ELF-1 (cell line): ENCODE measurements around the gene ZNF740.
A peak's percentile ranks its signal among the peaks of the same experiment; 100 is the strongest.

Experiments used
- DNase-seq: peaks from one replicate; pipeline ENCODE4 v3.0.0-alpha.2; 2016; ENCODE audit warnings: low read depth, low spot score

The ZNF740 gene

GRCh38 chr12:53214221-53214620 lies 33.7 kb downstream of the ZNF740 start:
- DNase-seq = no peak

DNA sequence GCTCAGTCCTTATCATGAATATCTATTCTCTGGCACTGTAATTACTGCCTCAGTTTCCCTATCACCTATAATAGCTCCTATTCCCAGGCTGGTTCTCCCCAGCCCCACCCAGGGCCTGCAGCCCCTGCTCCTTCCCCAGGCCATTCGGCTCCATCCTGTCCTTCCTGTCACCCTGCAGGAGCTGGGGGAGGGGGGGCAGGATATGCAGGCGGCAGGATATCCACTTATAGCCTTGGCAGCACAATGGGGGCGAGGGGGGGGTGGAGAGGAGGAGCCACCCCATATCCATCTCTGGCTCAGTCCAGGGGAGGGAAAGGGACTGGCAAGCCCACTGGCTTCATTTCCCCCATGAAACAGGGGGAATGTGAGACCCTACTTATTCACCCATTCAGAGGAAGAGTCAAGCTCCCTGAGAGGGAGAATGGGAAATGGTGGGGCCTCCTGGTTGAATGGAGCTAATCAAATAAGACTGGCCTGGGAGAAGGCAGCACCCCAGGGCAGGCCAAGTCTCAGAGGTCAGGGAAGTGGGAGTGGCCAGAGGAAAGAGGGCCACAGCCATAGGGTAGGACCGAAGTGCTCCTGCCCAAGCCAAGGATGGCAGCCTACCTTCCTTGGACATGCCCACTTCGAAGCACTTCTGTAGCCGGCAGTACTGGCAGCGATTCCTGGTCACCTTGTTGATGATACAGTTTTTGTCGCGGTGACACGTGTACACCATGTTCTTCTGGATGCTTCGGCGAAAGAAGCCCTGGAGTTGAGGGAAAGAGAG lies 34.3 kb downstream of the ZNF740 start:
- DNase-seq = no peak

DNA sequence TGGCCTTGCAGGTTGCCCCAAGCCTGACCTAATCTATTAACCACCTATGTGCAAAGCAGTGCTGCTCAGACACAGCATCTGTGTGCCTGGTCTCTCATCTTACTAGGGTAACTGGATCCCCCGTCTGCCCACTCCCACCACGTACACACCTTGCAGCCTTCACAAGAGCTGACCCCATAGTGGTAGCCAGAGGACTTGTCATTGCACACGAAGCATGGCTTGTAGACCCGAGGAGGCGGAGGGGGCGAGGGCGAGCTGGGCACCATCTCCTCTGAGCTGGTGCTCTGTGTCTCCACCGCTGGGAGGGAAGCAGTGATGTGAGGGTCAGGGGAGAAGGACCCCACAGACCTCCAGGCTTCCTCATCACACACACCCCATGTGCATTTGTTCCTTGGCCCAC lies 35.0 kb downstream of the ZNF740 start:
- DNase-seq = no peak

GRCh38 chr12:53217051-53217930 lies 36.8 kb downstream of the ZNF740 start:
- peak; percentile 64 for DNase-seq

DNA sequence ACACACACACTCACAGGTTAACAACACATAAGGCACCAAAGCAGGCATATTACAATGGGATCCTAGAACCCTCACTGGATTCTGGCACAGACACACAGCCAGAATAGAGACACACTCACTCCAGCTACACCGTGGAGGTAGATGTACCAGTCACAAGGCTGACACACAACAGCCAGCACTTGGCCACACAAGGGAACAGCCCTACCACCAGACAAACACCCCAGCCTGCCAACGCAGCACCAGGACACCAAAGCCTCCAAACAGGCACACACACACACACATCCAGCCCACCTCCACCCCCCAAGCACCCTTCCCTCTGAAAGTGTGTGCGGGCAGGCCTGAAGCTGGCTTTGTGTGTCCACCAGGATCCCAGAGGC lies 37.4 kb downstream of the ZNF740 start:
- DNase-seq = no peak

GRCh38 chr12:53218551-53219291 lies 38.2 kb downstream of the ZNF740 start:
- no peak for DNase-seq

DNA sequence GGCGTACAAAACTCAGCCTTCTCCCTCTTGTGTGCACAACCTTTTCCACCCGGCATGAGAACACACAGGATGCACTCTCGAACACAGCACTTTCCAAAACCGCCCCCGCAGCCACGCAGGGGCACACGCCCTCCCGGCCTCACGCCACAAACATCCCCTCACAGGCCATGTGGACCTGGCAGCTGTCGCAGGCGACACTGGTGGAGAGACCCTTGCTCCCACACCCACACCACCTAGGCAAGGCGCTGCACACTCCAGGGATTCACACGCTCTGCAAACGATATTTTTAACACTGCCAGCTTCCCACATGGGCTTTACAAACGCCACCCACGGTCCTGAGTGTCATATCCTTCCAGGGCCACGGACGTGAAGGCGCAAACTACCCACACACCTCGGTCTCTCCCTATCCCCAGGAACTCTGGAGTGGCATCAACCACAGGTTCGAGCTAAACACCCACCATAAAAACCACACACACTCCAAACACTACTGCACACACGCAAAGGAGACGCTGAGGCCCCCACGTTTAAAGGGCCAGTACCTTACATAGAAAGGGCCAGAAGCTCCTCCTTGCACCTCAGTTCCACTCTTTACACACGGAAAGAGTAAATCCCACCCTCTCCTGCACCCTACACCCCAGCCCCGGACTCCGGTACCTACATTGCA lies 38.9 kb downstream of the ZNF740 start:
- DNase-seq = no peak

DNA sequence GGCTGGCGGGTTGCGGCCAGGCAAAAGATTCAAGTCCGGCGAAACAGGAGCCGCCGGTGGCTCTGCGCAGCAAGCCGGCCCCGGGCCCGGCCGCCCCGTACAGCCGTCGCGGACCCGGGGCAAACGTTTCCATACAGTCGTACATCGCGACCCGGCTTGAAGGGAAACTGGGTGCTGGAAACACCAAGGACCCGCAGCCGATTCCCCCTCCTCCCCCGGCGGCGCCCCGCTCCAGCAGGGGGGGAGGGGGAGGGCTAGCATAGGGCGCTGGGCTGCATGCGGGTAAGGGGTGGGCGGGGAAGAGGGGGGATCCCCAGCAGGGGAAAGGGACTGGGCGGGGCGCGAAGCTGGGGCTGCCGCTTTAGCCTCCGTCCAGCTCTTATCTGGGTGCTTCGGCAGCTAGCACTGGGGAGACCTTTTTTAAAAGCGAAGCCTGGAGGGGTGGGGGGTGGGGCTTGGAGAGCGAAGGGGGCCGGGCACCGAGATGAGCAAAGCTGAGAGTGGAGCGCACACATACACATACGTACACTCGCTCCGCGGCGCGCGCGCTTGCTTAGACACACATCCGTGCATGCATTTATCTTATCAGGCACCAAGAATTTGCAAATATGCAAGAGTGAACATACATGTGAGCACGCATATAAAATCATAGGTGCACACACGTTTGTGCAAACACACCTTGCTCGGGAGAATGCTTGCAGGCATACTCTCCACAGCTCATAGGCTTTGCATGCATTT lies 39.6 kb downstream of the ZNF740 start:
- peak; percentile 60 for DNase-seq

DNA sequence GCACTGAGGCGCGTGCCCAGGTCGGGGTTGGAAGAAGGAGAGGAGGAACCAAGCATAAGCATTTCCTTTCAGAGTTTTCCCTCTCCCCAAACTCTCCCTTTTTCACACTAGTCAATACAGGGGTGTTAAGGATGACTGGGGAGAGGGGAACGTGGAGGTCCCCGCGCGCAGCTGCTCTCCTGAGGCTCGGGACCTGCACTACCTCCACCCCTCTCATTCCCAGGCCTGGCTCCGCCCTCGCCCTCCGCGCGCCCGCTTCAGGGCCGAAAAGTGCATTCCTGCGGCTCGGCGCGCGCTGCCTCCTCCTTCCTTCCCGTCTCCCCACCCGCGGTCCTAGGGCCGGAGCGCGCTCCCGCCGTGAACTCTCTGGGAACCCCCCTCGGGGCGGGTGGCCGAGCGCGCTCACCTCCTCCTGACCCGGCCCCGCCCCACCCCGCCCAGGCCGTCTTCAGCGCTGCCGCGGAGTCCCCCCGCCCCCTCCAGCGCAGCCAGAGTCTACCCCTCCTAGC lies 40.2 kb downstream of the ZNF740 start:
- DNase-seq = peak; percentile 97

DNA sequence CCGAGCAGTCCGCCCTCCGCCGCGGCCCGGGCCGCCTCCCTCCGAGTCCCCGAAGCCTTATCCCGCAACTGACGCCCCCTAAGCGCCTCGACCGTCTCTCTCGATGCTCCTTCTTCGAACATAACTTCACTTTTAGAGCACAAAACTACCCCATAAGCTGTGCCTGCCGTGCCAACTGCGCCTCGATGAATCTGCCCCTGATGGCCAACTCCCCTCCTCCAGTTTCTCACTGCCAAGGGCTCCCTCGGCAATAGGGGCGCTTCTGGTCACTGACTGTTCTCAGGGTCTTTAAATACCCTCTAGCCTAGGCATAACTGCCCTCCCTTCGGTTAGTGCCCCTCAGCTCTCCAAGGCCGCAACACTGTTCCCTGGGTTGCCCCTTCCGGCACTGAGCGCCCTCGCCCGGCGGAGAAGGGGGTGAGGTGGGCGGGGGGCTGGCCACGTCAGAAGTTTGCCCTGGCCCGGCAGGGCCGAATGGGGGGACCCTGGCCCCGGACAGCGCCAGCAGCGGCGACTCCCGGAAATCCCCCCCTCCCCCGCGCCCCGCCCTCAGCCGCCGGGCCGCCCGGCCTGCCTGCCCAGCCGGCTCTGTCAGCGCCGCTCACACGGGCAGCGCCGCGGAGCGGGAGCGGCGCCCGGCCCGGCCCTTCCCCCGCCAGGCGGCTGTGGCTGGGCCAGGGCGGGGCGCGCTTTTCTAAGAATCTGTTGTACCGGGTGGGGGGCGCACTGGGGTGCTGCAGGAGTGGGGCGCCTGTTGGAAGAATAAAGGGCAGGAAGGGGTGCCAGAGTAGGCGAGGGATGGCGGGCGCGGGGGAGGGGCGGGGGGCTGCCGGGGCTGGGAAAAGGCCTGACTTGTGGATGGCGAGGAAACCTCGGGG lies 40.9 kb downstream of the ZNF740 start:
- no peak for DNase-seq

DNA sequence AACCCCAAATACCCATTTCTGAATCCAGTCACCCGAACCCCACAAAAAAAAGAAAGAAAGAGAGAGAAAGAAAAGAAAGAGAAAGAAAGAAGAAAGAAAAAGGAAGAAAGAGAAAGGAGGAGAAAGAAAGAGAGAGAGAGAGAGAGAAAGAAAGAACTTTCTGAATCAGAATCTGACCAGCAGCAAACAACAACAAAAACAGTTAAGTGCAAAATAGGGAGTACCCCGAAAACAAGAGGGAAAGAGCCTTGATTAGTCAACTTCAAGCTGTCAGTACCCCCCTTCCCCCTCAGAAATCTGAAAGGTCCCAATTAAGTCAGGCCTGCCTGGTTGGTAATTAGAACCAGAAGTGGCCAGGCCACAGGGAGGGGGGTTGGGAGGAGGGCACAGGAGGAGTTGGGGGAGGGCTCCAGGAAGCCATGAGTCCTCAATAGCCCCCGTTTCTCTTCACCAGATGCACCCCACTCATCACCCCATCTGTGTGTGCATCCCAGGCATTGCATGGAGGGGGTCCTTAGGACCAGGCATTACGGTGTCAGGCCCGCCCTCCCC lies 41.7 kb downstream of the ZNF740 start:
- DNase-seq = no peak

DNA sequence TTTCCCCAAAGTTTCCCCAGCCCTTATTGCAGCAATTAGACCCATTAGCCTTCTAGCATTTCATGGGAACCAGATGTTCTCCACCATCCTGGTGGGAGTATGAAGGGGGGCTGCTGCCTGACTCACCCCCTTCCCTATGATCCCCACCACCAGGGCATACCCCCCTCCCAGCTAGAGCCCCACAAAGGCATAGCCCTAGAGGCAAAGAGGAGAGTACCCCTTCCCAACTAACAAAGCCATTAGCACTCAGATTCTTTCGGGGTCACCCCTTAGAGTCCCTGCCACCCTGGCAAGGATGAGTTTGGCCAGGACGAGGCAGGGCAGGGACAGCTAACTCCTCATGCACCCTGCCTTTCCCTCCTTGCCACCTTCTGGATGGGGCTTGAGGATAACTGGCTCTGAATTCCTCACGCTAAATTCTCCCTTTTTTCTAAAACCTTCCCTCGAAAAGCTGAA lies 42.3 kb downstream of the ZNF740 start:
- no peak for DNase-seq

DNA sequence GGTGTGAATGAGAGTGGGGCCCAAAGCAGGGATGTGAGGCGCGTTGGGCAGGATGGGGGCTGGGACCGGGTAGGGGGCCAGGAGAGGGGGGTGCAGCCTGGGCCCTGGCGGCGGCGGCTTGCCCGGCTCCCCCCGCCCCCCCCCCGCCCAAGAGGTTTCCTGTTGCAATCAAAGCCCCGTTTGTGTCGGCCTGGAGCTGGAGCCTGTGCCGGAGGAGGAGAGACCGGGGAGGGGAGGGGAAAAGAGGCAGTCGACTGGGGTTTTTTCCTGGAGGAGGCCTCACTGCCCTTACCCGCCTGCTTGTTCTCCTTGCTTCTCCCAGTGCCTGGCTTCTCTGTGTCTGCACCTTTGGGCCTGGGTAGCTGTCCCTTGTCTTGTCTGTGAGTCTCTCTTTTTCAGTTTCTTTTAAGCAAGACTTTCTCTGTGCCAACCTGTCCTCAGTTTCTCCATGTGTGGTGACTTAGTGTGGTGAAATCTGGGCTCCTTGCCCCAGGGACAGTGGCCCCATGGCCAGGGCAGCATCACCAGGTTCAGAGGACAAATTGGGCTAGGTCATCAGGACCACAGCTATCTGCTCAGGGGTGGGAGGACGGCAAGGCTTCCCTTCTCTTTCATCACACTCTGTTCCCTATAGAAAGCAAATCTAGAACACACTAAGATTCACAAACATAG lies 43.0 kb downstream of the ZNF740 start:
- DNase-seq = no peak

GRCh38 chr12:53224061-53224896 lies 43.8 kb downstream of the ZNF740 start:
- peak; percentile 69 for DNase-seq

DNA sequence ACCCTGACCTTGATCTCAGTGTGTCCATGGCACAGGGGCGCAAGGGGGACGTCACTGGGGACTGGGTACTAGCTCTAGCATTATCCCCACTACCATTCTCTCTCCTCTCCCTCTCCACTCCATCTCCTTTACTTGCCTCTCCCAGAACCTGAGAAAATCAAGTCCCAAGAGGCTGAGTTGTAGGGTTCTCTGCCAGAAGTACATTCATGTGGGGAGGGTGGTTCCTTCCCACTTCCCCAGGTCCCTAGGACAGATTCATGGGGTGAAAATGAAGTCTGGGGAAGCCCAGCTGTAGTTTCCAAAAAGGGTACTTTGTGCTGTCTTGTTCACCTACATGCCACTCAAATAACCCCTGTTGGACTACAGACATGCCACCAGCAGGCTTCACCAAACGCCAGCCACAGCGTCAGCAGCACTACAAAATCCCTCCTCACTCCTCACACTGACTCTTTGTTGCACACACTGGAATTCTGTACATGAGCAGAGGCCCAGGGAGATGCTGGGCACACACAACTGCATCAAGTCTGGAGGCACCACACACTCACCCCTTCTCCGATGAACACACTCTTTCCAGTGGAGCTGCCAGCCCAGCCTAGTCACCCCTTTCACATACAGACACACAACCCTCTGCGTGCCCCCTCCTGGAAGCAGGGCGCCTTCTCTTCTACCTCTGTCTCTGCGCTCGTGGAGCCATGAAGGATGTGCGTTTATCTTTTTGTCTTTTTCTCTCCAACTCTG lies 44.5 kb downstream of the ZNF740 start:
- no peak for DNase-seq

DNA sequence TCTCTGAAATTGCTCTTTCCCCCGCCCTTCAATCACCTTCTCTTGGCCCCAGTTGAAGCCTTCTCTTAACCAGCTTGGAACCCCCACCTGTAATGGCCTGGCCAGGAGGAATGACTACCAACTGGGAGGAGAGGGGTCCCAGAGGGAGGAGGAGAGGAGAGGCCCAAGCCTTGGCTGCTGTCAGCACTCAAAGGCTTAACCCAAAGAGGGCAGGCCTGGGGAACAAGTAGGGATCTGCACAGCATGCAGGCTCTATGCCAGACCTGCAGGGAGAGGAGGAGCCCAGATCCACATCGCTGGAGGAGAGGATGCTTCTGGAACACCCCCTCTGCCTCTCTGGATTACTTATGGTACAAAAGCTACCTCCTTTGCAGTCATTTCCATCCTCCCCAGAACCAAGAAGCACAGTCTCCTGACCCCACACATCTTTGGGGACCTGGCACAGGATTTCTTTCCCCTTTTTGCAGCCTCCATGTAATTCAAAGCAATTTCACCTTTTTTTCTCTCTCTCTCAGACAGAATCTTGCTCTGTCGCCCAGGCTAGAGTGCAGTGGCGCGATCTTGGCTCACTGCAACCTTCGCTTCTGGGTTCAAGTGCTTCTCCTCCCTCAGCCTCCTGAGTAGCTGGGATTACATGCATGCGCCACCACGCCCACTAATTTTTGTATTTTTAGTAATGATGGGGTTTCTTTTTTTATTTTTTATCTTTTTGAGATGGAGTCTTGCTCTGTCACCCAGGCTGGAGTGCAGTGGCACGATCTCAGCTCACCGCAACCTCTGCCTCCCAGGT lies 45.3 kb downstream of the ZNF740 start:
- DNase-seq = no peak
